Mesendoderm (in vitro differentiated cells): ENCODE data around the gene TRPM5.
A peak's percentile ranks its signal among the peaks of the same experiment; 100 is the strongest.

Experiments used
- DNase-seq: peaks from one replicate; pipeline ENCODE4 v3.0.0; 2013
- H2AK5ac ChIP-seq: 2 replicates; pipeline ENCODE4 v1.6.1; 2013; ENCODE audit warnings: low read length, inconsistent platforms
- H2BK120ac ChIP-seq: 2 replicates; pipeline ENCODE4 v1.6.1; 2013; ENCODE audit warnings: low read depth, mild to moderate bottlenecking, low read length, moderate library complexity, mixed read lengths
- H2BK15ac ChIP-seq: replicated peaks from 2 replicates; pipeline ENCODE4 v1.6.1; 2013; ENCODE audit warnings: low read depth, mild to moderate bottlenecking, moderate library complexity
- H2BK5ac ChIP-seq: 2 replicates; pipeline ENCODE4 v1.6.1; 2013; ENCODE audit warnings: low read length, inconsistent platforms
- H3K18ac ChIP-seq: 2 replicates; pipeline ENCODE4 v1.6.1; 2013; ENCODE audit warnings: mild to moderate bottlenecking, low read length, mixed read lengths
- H3K23ac ChIP-seq: one replicate; pipeline ENCODE4 v1.6.1; 2013; ENCODE audit warnings: low read length
- H3K27ac ChIP-seq: 2 replicates; pipeline ENCODE4 v1.5.1; 2013; ENCODE audit warnings: low read depth, mild to moderate bottlenecking, inconsistent platforms, low read length, moderate library complexity
- H3K27me3 ChIP-seq: 2 replicates; pipeline ENCODE4 v1.6.1; 2013; ENCODE audit warnings: low read length, control low read depth, mild to moderate bottlenecking, inconsistent platforms; ENCODE audit not compliant: insufficient read depth, poor library complexity
- H3K36me3 ChIP-seq: 2 replicates; pipeline ENCODE4 v1.6.1; 2013; ENCODE audit warnings: low read length, inconsistent platforms; ENCODE audit not compliant: control insufficient read depth, insufficient read depth
- H3K4ac ChIP-seq: one replicate; pipeline ENCODE4 v1.6.1; 2013; ENCODE audit warnings: low read depth, mild to moderate bottlenecking, low read length, moderate library complexity
- H3K4me1 ChIP-seq: 2 replicates; pipeline ENCODE4 v1.6.1; 2013; ENCODE audit warnings: low read depth, low read length, inconsistent platforms; ENCODE audit not compliant: control insufficient read depth
- H3K4me2 ChIP-seq: 2 replicates; pipeline ENCODE4 v1.6.1; 2013; ENCODE audit warnings: low read length
- H3K4me3 ChIP-seq: 2 replicates; pipeline ENCODE4 v1.5.1; 2013; ENCODE audit warnings: mild to moderate bottlenecking, low read length
- H3K56ac ChIP-seq: one replicate; pipeline ENCODE4 v1.6.1; 2013; ENCODE audit warnings: low read length
- H3K79me1 ChIP-seq: 2 replicates; pipeline ENCODE4 v1.6.1; 2013; ENCODE audit warnings: low read length, inconsistent platforms
- H3K79me2 ChIP-seq: 2 replicates; pipeline ENCODE4 v1.6.1; 2013; ENCODE audit warnings: mild to moderate bottlenecking, low read length; ENCODE audit not compliant: control insufficient read depth, insufficient read depth
- H3K9ac ChIP-seq: 2 replicates; pipeline ENCODE4 v1.6.1; 2013; ENCODE audit warnings: low read length, inconsistent platforms
- H4K5ac ChIP-seq: one replicate; pipeline ENCODE4 v1.6.1; 2013; ENCODE audit warnings: low read length
- H4K8ac ChIP-seq: one replicate; pipeline ENCODE4 v1.6.1; 2013; ENCODE audit warnings: low read depth, mild to moderate bottlenecking, control low read depth, low read length, moderate library complexity
- WGBS: extraction: QIAGEN DNeasy Blood & Tissue Kit; methylation state at CpG from one replicate; pipeline ENCODE4 v1.1.7; 2013; ENCODE audit warnings: low lambda C conversion rate, missing lambda C conversion rate; ENCODE audit not compliant: insufficient coverage; ENCODE audit errors: extremely low coverage; 5-methylcytosine and 5-hydroxymethylcytosine counted together

TRPM5 gene

GRCh38 chr11:2423157-2424025 is 20.9 kb downstream of the TRPM5 start:
- Histone ChIP-seq H4K8ac (no peak overlapping the region), H3K36me3 (no peaks in the 10 kb centered on the region), H3K27me3 (no peaks in the 10 kb centered on the region), H2BK120ac (no peak overlapping the region), H3K4me3 (no peak overlapping the region), H3K56ac (no peak overlapping the region), H3K4me2 (no peak overlapping the region), H2BK5ac (no peak overlapping the region), H4K5ac (no peak overlapping the region), H3K4ac (no peak overlapping the region), H3K79me2 (no peaks in the 10 kb centered on the region), H3K23ac (no peak overlapping the region), H3K18ac (no peak overlapping the region), H2AK5ac (no peak overlapping the region), H3K27ac (no peak overlapping the region), H3K4me1 (no peaks in the 10 kb centered on the region), H3K79me1 (no peaks in the 10 kb centered on the region), H2BK15ac (no peak overlapping the region), H3K9ac (no peak overlapping the region)
- WGBS, result no CpG with 5 or more reads among the region's 26 CpGs
- no peak for DNase-seq

DNA sequence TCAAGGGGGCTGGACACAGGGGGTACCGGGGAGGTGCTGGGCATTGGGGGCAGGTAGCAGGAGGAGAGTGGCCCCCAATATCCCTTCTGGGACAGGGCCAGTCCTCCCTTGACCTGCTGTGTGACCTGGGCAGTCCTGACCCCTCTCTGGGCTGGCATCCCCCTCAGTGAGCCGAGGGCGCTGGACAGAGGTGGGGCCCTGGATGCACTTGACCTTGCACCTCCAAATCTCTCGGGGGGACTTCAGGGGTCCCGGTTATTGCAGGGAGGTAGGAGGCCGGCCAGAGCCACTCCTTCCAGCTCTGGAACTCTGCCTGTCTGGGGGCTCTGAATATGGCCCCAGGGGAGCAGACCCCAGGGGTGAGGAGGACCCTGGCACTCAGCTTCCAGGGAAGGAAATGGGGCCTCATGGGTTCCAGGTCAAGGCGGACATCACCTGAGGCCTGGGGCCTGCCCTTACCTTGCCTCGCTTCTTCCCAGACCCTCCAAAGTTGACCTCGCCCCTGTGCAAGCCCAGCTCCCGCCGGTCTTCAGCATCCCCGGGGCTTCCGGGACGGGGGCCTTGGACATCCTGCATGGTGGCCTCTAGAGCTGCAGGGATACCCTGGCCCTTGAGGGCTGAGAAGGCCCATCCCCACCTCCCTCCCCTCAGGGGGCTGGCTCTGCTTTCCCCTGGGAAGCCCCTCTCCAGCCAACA is 21.7 kb downstream of the TRPM5 start:
- H3K4ac ChIP-seq, result no peak overlapping the region
- H3K18ac ChIP-seq, result no peak overlapping the region
- no peak overlapping the region for H4K5ac ChIP-seq
- no CpG with 5 or more reads among the region's 14 CpGs for WGBS
- H3K36me3 ChIP-seq, result no peaks in the 10 kb centered on the region
- H3K79me1 ChIP-seq, result no peaks in the 10 kb centered on the region
- no peak overlapping the region for H3K56ac ChIP-seq
- H2BK15ac ChIP-seq, result no peak overlapping the region
- H2BK5ac ChIP-seq, result no peak overlapping the region
- no peaks in the 10 kb centered on the region for H3K79me2 ChIP-seq
- no peak overlapping the region for H3K9ac ChIP-seq
- no peak overlapping the region for H2BK120ac ChIP-seq
- no peaks in the 10 kb centered on the region for H3K27me3 ChIP-seq
- H3K4me1 ChIP-seq, result no peaks in the 10 kb centered on the region
- no peak overlapping the region for H4K8ac ChIP-seq
- H3K27ac ChIP-seq, result no peak overlapping the region
- no peak overlapping the region for H3K4me2 ChIP-seq
- H3K23ac ChIP-seq, result no peak overlapping the region
- no peak for DNase-seq
- H3K4me3 ChIP-seq, result no peak overlapping the region
- no peak overlapping the region for H2AK5ac ChIP-seq

DNA sequence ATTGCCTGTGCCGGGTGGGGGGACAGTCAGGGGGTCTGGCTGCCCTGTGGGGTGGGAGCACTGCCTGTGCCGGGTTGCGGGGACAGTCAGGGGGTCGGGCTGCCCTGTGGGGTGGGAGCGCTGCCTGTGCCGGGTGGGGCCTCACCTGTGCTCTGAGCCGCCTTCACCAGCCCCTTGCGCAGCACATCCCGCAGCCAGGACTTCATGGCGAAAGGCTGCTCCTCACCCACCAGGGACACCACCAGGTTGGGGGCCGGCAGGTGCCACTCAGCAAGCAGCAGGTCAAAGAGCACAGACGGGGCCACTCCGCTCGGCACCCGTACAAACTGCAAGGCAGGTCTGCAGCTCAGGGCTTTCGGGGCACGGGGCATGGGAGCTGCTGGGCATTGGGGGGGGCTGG is 22.3 kb downstream of the TRPM5 start:
- Histone ChIP-seq H3K79me1 (no peaks in the 10 kb centered on the region), H3K27me3 (no peaks in the 10 kb centered on the region), H3K56ac (no peak overlapping the region), H3K36me3 (no peaks in the 10 kb centered on the region), H3K4me3 (no peak overlapping the region), H2AK5ac (no peak overlapping the region), H4K5ac (no peak overlapping the region), H3K27ac (no peak overlapping the region), H3K4ac (no peak overlapping the region), H2BK120ac (no peak overlapping the region), H3K18ac (no peak overlapping the region), H2BK5ac (no peak overlapping the region), H3K4me1 (no peaks in the 10 kb centered on the region), H4K8ac (no peak overlapping the region), H2BK15ac (no peak overlapping the region), H3K79me2 (no peaks in the 10 kb centered on the region), H3K9ac (no peak overlapping the region), H3K23ac (no peak overlapping the region), H3K4me2 (no peak overlapping the region)
- no CpG with 5 or more reads among the region's 17 CpGs for WGBS
- no peak for DNase-seq

- no peak for DNase-seq
- no peak overlapping the region for H3K23ac ChIP-seq
- H3K18ac ChIP-seq, result no peak overlapping the region
- no peaks in the 10 kb centered on the region for H3K79me1 ChIP-seq
- no peaks in the 10 kb centered on the region for H3K27me3 ChIP-seq
- no peak overlapping the region for H3K4me2 ChIP-seq
- no peak overlapping the region for H3K9ac ChIP-seq
- H3K56ac ChIP-seq, result no peak overlapping the region
- no peak overlapping the region for H2BK5ac ChIP-seq
- no peak overlapping the region for H3K27ac ChIP-seq
- no peak overlapping the region for H2BK15ac ChIP-seq
- no peak overlapping the region for H2BK120ac ChIP-seq
- H3K4ac ChIP-seq, result no peak overlapping the region
- no peaks in the 10 kb centered on the region for H3K79me2 ChIP-seq
- no peak overlapping the region for H4K8ac ChIP-seq
- no peak overlapping the region for H2AK5ac ChIP-seq
- H4K5ac ChIP-seq, result no peak overlapping the region
- no peaks in the 10 kb centered on the region for H3K4me1 ChIP-seq
- H3K4me3 ChIP-seq, result no peak overlapping the region
- H3K36me3 ChIP-seq, result no peaks in the 10 kb centered on the region
- WGBS, result no CpG with 5 or more reads among the region's 19 CpGs
These were observed 22.9 kb downstream of the TRPM5 start for GRCh38 chr11:2421226-2421994.

- Histone ChIP-seq H3K18ac (no peak overlapping the region), H2BK120ac (no peak overlapping the region), H2BK15ac (no peak overlapping the region), H3K9ac (no peak overlapping the region), H3K4me1 (no peaks in the 10 kb centered on the region), H3K27ac (no peak overlapping the region), H3K27me3 (no peaks in the 10 kb centered on the region), H3K36me3 (no peaks in the 10 kb centered on the region), H3K4me2 (no peak overlapping the region), H3K4ac (no peak overlapping the region), H3K23ac (no peak overlapping the region), H2BK5ac (no peak overlapping the region), H3K4me3 (no peak overlapping the region), H4K5ac (no peak overlapping the region), H3K56ac (peak overlapping the region; percentile 70), H4K8ac (no peak overlapping the region), H2AK5ac (no peak overlapping the region), H3K79me2 (no peaks in the 10 kb centered on the region), H3K79me1 (no peaks in the 10 kb centered on the region)
- DNase-seq, result peak; percentile 81
- no CpG with 5 or more reads among the region's 44 CpGs for WGBS
These were observed 23.6 kb downstream of the TRPM5 start for GRCh38 chr11:2420502-2421225.
